GM18861 (cell line): ENCODE data around the gene SUFU.

Experiments
- ATAC-seq: cut with Tn5 transposase; IDR thresholded peaks from one replicate; pipeline ENCODE4 v1.9.1; 2021; ENCODE audit not compliant: unreplicated experiment

Gene SUFU

DNA sequence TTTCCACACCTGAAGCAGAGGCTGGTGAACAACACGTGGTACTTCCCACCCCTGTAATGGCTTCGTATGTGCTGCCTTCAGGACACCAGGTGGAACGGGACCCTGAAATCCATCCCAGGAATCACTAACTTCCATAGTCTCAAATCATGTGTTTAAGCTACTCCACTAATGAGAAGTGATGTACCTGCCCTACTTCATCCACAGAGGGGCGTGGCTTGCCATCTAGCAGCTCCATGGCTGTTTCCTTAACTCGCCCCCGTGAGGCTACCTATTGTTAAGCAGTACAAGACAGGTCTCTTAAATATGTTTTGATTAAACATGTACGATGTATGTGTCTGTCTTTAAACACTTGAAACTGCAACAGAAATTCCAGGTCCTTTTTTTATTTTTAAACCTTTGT is 178.6 kb downstream of the SUFU start:
- no peak for ATAC-seq

- no peak for ATAC-seq
These were observed 179.2 kb downstream of the SUFU start for GRCh38 chr10:102682981-102683380.
